Activated CD8-positive, alpha-beta memory T cell treated with anti-CD3 and anti-CD28 coated beads, Interleukin-2, amount 50 U/mL, for 24 hours (primary cell): ENCODE measurements around the gene IGSF11.
"Not testable (repeated sequence)": the region's sequence is repeated elsewhere in the genome, so short reads cannot be mapped to it uniquely, and the experiment has no call there.

Experiments used
- DNase-seq: peaks from one replicate; pipeline ENCODE4 v3.0.0-alpha.2; 2020; ENCODE audit errors: extremely low read depth

IGSF11 gene

GRCh38 chr3:119034256-119035013, at the start of gene IGSF11:
Gene IGSF11, minus strand, starts transcription at chr3:119034846. Its CDS starts 264 bp downstream, at chr3:119034582.
- DNase-seq, result no peak

DNA sequence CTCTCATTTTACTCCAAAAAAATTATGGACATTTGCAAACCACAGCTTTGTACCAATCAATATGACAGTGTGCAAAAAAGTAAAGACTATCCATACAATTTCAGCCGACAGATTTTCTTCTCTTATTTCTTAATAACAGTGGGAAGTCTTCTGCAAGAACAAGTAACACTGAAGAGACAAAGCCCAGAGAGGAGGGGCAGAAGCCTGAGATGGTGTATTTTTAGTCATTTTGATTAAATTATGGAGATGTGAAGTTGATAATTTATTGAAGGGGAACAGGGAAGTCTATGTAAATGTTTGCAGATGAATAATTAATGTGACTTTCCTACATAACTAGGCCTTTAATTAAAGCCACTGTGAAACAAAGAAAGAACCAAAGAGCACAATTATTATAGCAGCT, 45.7 kb upstream of the IGSF11 start:
- DNase-seq, result no peak

- DNase-seq, result no peak
These were observed 38.8 kb upstream of the IGSF11 start for GRCh38 chr3:119073258-119074001.

DNA sequence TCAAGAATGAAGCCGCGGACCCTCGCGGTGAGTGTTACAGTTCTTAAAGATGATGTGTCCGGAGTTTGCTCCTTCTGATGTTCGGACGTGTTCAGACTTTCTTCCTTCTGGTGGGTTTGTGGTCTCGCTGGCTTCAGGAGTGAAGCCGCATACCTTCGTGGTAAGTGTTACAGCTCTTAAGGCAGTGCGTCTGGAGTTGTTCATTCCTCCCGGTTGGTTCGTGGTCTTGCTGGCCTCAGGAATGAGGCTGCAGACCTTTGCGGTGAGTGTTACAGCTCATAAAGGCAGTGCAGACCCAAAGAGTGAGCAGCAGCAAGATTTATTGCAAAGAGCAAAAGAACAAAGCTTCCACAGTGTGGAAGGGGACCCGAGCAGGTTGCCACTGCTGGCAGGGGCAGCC, 37.8 kb upstream of the IGSF11 start:
- DNase-seq, result not testable (repeated sequence)

- DNase-seq, result no peak
These were observed 35.1 kb upstream of the IGSF11 start for GRCh38 chr3:119069725-119070124.

GRCh38 chr3:119063471-119063870, 28.8 kb upstream of the IGSF11 start:
- DNase-seq, result no peak

DNA sequence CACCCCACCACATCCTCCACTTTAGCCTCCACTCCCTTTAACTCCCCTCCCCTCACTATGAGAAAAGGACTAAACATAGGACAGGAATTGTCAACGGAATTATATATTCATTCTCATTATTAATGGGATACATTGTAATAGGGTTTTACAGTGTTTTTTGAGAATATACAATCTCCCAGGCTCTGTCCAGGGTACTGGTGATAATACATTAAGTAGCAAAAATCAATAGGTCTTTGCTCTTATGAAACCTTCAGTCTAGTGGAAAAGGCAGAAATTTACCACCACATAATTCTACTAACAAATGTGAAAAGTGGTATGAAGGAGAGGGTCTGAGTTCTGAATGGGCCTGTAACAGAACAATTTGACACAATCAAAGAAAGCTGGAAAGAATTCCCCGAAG, 28.2 kb upstream of the IGSF11 start:
- DNase-seq, result no peak

- no peak for DNase-seq
These were observed 9.9 kb upstream of the IGSF11 start for GRCh38 chr3:119044593-119044992.

GRCh38 chr3:119042162-119042561, 7.5 kb upstream of the IGSF11 start:
- DNase-seq, result no peak

GRCh38 chr3:119035014-119035346, 334 bp upstream of the IGSF11 start:
- DNase-seq, result no peak

- DNase-seq, result no peak
These were observed 1.0 kb downstream of the IGSF11 start for GRCh38 chr3:119033393-119034255.

DNA sequence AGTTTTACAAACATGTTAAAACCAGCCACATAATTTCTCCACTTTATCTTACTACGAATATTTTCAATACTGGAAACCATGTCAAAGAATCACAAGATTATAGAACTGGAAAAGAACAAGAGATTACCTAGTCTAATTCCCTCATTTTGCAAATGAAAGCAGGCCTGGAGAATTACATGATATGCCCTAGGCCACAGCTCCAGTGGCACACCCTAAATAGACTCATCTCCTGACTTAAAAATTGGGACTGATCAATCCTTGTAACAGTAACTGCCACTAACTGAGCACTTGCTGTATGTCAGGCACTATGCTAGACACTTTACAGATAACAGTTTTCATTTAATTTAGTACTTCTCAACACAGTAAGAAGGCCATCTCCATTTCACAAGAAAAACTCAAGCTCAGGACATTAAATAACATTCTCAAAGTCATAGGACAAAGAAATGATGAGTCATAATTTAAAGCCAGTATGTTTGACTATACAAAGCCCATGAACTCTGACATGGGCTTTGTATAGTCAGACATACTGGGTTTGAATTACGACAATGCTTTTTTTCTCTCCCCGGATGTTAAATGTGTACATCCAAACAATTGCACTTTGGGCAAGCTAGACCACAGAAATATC, 9.4 kb downstream of the IGSF11 start:
- no peak for DNase-seq

DNA sequence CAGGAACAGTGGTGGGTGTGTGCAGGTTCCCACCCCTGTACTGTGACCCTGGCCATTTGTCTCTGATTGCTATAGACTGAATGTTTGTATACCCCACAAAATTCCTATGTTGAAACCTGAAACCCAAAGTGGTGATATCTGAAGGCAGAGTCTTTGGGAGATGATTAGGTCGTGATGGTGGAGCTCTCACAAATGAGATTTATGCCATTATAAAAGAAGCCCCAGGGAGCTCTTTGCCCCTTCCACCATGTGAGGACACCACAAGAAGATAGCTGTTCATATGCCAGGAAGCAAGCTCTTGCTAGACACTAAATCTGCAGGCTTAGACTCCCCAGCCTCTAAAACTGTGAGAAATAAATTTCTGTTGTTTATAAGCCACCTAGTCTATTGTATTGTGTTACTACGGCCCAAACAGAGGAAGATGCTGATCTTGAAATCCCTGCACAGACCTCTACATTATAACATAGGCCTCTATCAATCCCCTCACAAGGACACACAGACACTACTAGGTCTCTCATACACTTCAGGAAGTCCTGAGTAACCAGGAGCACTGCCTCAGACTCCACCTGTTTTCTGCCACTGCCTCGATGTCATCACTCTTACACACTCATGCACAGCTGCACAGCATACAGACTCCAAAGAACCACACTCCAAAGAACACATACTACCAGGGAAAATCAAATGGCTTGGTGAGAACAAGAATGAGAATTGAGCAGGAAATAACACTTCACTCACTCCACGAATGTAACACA, 14.7 kb downstream of the IGSF11 start:
- DNase-seq, result no peak

DNA sequence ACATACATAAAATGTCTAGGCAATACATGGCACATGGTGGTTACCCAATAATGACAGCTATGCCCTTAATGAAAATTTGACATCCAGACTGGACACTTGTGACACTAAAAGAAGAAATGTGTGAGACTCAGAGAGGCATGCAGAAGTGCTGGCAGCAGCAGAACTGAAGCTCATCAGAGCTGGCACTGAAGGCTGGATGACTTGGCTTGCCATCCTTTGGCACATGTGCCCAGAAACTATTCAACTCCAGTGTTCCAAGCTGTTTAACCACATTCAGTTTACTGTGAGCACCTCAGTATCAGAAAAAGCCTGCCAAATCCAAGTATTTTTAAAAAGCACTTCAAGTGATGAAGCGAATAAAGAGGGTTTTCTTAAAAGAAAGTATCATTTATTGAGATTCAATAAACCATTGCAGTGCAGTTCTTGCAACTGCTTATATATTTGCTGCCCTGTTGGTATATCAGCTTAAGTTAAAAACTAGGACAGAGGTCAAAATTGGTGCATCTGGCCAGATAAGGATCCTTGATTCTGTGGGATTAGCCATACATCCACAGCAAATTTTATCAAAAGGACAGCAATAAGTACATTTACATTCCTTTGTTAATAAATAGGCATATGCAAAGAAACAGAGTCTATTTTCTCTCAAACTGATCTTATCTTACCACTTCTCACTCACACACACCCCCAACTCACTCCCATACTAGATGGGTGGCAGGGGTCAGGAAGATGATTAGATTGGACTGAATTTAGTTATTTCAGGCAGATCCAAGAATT, 15.8 kb downstream of the IGSF11 start:
- no peak for DNase-seq

- no peak for DNase-seq
These were observed 18.7 kb downstream of the IGSF11 start for GRCh38 chr3:119015942-119016341.

DNA sequence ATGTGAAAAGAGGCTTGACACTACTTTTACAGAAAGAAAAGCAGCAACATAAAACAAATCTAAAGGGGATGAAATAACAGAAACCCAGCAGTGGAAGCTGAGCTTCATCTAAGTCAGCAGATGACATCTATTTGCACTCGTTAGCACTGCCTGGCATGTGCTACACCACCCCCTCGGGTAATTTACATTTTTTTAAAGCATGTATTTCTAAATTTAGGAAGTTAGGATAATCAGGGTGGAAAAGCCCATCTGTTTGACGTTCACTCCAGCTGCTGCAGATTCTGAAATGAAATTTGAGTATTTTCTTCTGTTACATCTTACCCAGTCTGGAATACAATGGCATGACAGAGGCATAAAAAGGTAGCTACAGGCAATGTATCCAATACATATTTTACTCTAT, 20.7 kb downstream of the IGSF11 start:
- DNase-seq, result no peak

- DNase-seq, result no peak
These were observed 23.1 kb downstream of the IGSF11 start for GRCh38 chr3:119011528-119011927.

DNA sequence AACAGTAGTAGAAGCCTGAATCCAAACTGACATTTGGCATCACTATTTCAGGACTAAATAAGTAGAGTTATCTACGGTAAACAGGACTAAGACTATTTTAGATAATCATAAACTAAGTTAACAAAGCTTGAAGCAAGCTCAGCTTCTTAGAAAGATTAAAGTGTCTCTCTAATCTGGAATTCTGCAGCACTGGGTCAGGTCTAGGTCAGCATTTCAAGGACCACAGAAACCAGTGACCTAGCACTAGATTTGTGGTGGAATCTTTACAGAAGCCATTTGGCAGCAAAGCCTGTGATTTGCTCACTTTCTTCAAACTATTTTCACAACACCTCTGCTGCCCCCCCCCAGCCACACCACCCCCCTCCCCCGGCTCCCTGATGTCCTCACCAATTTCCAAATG, 37.5 kb downstream of the IGSF11 start:
- no peak for DNase-seq

DNA sequence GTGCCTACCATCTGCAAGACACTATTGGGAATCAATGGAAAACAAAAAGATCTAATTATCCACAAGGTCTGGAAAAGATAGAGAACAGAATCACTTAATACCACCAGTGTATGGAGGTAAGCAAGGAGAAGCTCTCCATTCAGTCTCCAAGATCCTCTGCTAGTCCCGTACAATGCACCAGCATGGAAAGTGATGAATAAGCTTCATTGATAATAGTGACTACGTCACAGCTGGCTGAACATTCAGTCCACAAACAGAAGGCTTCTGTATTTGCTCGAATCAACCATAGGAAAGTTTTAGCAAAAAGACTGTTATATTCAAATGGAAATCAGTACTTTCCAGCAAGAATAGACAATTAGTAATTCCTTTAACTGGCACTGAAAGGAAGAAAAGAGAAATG, 42.9 kb downstream of the IGSF11 start:
- no peak for DNase-seq

DNA sequence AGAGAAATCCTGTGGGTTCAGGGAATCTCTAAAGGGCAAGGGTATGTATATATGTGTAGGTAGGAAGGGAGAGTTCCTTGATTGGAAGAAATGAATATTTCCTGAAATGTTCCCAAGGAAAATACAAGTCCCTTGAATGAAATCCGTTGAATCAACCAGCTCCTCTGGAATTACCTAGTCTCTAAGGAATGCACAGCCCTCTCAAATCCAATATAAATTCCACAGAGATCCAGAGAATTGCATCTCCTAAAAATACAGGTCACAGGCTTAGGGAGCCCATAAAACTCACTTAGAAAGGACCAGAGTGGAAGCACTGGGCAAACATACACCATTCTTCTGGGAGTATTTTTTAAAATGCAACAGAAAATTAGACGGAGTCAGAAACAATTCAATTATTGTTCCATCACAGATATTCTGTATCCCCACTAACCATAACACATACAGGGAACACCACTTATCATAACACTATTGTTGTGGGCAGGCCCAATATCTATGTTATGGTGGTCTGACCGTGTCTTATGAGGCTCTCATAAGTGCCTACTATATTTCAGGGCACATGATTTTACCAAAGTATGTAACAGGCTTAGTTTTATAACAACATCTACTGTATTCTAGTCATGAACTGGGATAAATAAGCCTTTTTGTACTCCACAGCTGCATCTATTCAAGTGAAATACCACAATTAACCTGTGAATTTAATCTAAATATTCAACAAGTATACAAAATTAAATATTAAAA, 43.7 kb downstream of the IGSF11 start:
- DNase-seq, result no peak
